MCF 10A (cell line): Measurements from ENCODE around the gene DMXL2. TPM values are rescaled to one million over a fixed set of nuclear protein-coding genes. Genes with fewer than 3 reads are reported as not detected.
A peak's percentile ranks its signal among the peaks of the same experiment; 100 is the strongest.
"Not testable (repeated sequence)": the region's sequence is repeated elsewhere in the genome, so short reads cannot be mapped to it uniquely, and the experiment has no call there.

Source experiments
- BruUV-seq: library from RNA; stranded (reverse); fragments of 400-500 nt; replicated peaks from 2 replicates; lab custom pipeline; 2021; lab: Mats Ljungman, UMichigan
- CTCF ChIA-PET: fragments of 300-600 bp; sonication (Branson Sonifier 250); formaldehyde crosslinking; extraction: SDS; loops from one replicate; lab custom pipeline; 2021; ENCODE audit warnings: antibody characterized with exemption, inconsistent platforms; lab: Yijun Ruan, JAX
- POLR2A ChIA-PET: fragments of 300-600, 350-650 bp; sonication (Branson Sonifier 250); formaldehyde crosslinking; extraction: SDS; loops from one replicate; lab custom pipeline; 2020; ENCODE audit warnings: antibody characterized with exemption, inconsistent platforms; lab: Yijun Ruan, JAX
- DNase-seq: peaks from one replicate; pipeline ENCODE4 v3.0.0-alpha.2; 2018; ENCODE audit not compliant: unreplicated experiment
- H3K27ac Mint-ChIP-seq: one replicate; pipeline ENCODE4 v1.8.0; 2022; ENCODE audit warnings: mild to moderate bottlenecking, low read depth, mixed read lengths; ENCODE audit not compliant: unreplicated experiment
- H3K27me3 Mint-ChIP-seq: one replicate; pipeline ENCODE4 v1.8.0; 2022; ENCODE audit warnings: mixed read lengths; ENCODE audit not compliant: insufficient read depth, unreplicated experiment
- H3K36me3 Mint-ChIP-seq: one replicate; pipeline ENCODE4 v1.8.0; 2022; ENCODE audit warnings: mild to moderate bottlenecking, moderate library complexity, mixed read lengths; ENCODE audit not compliant: insufficient read depth, unreplicated experiment
- H3K4me1 Mint-ChIP-seq: one replicate; pipeline ENCODE4 v1.8.0; 2022; ENCODE audit warnings: mixed read lengths; ENCODE audit not compliant: insufficient read depth, unreplicated experiment
- H3K4me3 Mint-ChIP-seq: one replicate; pipeline ENCODE4 v1.8.0; 2022; ENCODE audit warnings: mild to moderate bottlenecking, moderate library complexity, mixed read lengths; ENCODE audit not compliant: unreplicated experiment
- H3K9me3 Mint-ChIP-seq: one replicate; pipeline ENCODE4 v1.8.0; 2022; ENCODE audit warnings: mixed read lengths; ENCODE audit not compliant: unreplicated experiment
- intact Hi-C: fragments of 100-400 bp; cut with micrococcal nuclease; formaldehyde crosslinking; loops from 2 replicates; pipeline ENCODE4 v1.14.1; 2022
- total RNA-seq: library from RNA; stranded (reverse); gene quantifications from 2 replicates; pipeline ENCODE4 v1.2.3, GENCODE V29; 2022
- TF ChIP-seq, protein P1 (sequence below): fragments of 200-600 bp; IDR thresholded peaks from one replicate; pipeline ENCODE4 v1.8.0; 2022; ENCODE audit warnings: antibody characterized with exemption, mild to moderate bottlenecking; ENCODE audit not compliant: unreplicated experiment

DMXL2 gene
- total RNA-seq, 1 experiment from 2014 or later, result 13.6 TPM

DNA sequence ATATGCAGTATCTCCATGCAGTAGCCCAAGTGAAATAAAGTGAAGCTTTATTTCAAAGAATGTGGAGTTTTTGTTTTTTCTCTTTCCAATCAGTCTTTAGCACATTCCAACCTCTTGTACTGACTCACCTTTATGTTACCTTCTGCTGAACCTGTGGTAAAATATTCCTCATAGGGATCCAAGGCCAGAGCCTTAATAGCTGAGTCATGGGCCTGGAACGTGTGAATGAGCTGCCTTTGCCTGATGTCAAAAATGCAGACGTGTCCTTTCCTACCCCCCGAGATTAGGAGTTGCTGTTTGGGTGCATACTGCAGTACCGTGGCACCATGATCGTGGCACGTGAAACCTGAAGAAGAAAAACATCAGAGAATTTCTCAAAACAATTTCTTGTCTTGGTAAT is 172.6 kb downstream of the DMXL2 start:
- peaks cover 38% of the 10 kb centered on the region for H3K36me3 Mint-ChIP-seq
- no TSS peak for BruUV-seq
- peaks cover 14% of the 10 kb centered on the region for H3K4me1 Mint-ChIP-seq
- TF ChIP-seq, protein P1, sequence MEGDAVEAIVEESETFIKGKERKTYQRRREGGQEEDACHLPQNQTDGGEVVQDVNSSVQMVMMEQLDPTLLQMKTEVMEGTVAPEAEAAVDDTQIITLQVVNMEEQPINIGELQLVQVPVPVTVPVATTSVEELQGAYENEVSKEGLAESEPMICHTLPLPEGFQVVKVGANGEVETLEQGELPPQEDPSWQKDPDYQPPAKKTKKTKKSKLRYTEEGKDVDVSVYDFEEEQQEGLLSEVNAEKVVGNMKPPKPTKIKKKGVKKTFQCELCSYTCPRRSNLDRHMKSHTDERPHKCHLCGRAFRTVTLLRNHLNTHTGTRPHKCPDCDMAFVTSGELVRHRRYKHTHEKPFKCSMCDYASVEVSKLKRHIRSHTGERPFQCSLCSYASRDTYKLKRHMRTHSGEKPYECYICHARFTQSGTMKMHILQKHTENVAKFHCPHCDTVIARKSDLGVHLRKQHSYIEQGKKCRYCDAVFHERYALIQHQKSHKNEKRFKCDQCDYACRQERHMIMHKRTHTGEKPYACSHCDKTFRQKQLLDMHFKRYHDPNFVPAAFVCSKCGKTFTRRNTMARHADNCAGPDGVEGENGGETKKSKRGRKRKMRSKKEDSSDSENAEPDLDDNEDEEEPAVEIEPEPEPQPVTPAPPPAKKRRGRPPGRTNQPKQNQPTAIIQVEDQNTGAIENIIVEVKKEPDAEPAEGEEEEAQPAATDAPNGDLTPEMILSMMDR, result no peak
- H3K27ac Mint-ChIP-seq, result peak overlapping the region; percentile 7
- no peaks in the 10 kb centered on the region for H3K27me3 Mint-ChIP-seq
- ChIA-PET POLR2A (interaction anchor here (0.8 to 1.2 kb wide), 2 partner anchors 10 to 14 kb away, joined by 3 to 5 read pairs; no protein-coding TSS in a partner anchor), CTCF (interaction anchor here (0.7 kb wide), 1 partner anchor 49 kb away, joined by 3 read pairs; no protein-coding TSS in a partner anchor)
- no peak overlapping the region for H3K4me3 Mint-ChIP-seq
- DNase-seq, result peak; percentile 79
- H3K9me3 Mint-ChIP-seq, result peaks cover 5% of the 10 kb centered on the region
- intact Hi-C loops, result no loop called here

DNA sequence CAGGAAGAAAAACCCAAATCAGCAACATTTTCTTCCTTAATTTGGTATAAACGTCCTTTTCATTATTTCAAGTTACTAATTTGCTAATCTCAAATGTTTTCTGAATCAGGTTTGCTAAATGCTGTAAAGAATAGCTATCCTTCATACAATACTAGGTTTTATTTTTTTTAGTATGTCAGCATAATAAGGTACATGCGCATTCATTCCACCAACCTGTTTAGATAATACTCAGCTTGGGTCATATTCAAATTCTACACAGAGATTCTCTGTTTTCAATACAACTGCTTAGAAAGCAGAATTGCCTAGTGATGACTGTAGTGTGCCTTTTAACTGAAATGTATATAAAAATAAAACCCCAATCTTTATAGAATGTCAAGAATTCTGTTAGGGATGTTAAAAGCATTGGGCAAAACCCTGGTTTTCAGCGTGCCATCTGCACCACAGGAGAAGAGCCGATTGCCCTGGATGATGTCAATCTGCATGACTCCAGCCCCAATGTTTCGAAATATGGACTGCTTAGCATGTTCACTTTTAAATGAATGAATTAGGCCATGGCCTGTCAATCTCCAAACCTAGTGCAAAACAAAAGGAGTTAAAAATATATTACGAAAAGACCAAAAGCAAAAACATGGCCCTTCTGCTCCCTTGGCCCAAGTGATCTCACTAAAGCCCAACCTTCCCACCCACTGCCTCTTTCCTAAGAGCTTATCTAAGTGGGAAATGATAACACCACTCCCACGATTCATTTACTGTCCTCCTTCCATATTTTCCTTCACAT is 173.8 kb downstream of the DMXL2 start:
- H3K36me3 Mint-ChIP-seq, result peaks cover 32% of the 10 kb centered on the region
- BruUV-seq, result no TSS peak
- intact Hi-C loops, result no loop called here

DNA sequence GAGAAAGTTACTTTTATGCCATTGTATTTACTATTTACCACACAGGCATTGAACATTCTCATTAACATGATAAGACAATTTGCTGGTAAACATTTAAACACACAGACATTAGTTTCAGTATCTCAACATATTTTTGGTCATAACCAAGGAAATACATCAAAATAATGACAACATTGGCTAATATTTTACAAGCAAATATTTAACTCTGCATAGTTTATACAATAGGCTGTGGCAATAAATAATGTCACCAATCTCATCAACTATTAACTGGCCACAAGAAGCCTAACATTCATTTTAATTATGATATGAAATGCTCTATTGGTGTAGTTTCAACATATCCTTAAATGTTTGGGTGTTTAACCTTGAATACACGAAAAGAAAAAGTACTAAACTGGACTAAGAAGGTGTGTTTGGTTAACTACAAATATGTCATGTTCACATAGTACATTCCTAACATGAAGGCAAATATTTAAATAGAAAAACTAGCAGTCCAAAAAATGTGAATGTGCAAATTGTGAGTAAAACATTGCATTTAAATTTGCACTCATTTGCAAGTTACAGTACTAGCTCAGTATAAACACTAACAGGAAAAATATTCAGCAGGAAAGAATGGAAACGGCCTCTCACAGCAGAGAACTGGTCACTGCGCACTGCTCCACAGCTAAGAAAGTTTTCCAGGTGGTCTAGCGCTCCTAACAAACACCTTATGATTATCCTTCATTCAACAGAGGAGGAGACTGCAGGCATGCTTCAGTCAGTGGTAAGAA is 174.5 kb downstream of the DMXL2 start:
- CTCF ChIA-PET, result interaction anchor here (0.6 to 1.1 kb wide), 2 partner anchors 44 to 57 kb away, joined by 3 read pairs; no protein-coding TSS in a partner anchor
- Mint-ChIP-seq H3K27ac (no peak overlapping the region), H3K9me3 (peaks cover 9% of the 10 kb centered on the region), H3K36me3 (peaks cover 25% of the 10 kb centered on the region), H3K27me3 (no peaks in the 10 kb centered on the region), H3K4me1 (peaks cover 14% of the 10 kb centered on the region), H3K4me3 (no peak overlapping the region)
- POLR2A ChIA-PET, result interaction anchor here (0.5 kb wide), 1 partner anchor 20 kb away, joined by 4 read pairs; no protein-coding TSS in a partner anchor
- no TSS peak for BruUV-seq
- intact Hi-C loops, result no loop called here
- no peak for DNase-seq
- TF ChIP-seq, protein P1, result no peak

More for the DNA sequence above, 173.8 kb downstream of the DMXL2 start:
- no peak overlapping the region for H3K4me3 Mint-ChIP-seq
- H3K27ac Mint-ChIP-seq, result no peak overlapping the region
- CTCF ChIA-PET, result interaction anchor here (0.6 kb wide), 1 partner anchor 13 kb away, joined by 4 read pairs; no protein-coding TSS in a partner anchor
- peaks cover 14% of the 10 kb centered on the region for H3K4me1 Mint-ChIP-seq
- no peaks in the 10 kb centered on the region for H3K27me3 Mint-ChIP-seq
- DNase-seq, result peak; percentile 42
- H3K9me3 Mint-ChIP-seq, result peaks cover 9% of the 10 kb centered on the region
- TF ChIP-seq, protein P1, result no peak
- POLR2A ChIA-PET, result interaction anchor here (0.5 kb wide), 1 partner anchor 21 kb away, joined by 4 read pairs; no protein-coding TSS in a partner anchor

- H3K9me3 Mint-ChIP-seq, H3K27me3 Mint-ChIP-seq, intact Hi-C loops, DNase-seq, H3K4me3 Mint-ChIP-seq, BruUV-seq, POLR2A ChIA-PET, H3K27ac Mint-ChIP-seq: not testable (repeated sequence)
- Mint-ChIP-seq H3K36me3 (peaks cover 22% of the 10 kb centered on the region), H3K4me1 (peaks cover 14% of the 10 kb centered on the region)
- CTCF ChIA-PET, result interaction anchor here (0.6 kb wide), 1 partner anchor 13 kb away, joined by 4 read pairs; no protein-coding TSS in a partner anchor
Measured at GRCh38 chr15:51446029-51446744, 176.4 kb downstream of the DMXL2 start.
